GM21528 (cell line): ENCODE data around the gene GOLGA8B.
"Not testable (repeated sequence)": the region's sequence is repeated elsewhere in the genome, so short reads cannot be mapped to it uniquely, and the experiment has no call there.

Source experiments
- ATAC-seq: cut with Tn5 transposase; IDR thresholded peaks from one replicate; pipeline ENCODE4 v1.9.1; 2021; ENCODE audit warnings: mild to moderate bottlenecking, moderate library complexity; ENCODE audit not compliant: unreplicated experiment, low FRiP score

Gene GOLGA8B

DNA sequence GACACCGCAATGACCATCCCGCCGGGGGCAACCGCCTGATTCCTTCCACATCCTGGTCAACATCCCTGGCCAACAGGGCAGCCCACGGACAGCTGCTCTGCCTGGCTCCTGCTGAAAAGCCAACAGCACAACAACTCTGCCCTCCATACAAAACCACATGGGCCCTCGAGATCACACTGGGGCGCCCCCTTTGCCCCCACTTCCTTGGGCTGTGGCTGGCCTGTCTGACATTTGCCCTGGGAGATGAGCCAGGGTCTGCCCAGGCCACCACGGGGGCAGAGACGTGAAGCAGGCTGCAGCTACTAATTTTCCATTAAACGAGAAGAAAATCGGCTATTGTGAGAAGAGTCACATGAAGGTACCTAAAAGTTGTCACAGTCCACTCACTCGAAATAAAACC lies 16.3 kb downstream of the GOLGA8B start:
- ATAC-seq, result not testable (repeated sequence)

DNA sequence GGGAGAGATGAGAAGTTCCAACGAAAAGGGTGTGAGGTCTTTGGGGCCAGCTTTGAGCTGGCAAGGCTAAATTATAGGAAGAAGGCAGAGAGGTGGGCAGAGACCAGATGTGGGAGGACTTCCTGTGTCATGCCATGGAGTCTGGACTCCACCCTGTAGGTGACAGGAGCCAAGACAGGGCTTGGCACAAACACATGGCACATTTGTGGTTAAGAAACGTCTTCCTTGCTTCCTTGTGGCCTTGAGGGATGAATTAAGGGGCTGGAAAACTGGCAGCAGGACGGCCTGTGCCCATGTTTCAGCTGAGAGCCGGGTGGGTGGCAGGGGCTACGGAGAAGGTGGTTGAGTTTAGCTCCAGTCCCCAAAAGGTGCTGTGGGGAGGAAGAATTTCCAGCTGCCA lies 18.7 kb downstream of the GOLGA8B start:
- ATAC-seq, result not testable (repeated sequence)

DNA sequence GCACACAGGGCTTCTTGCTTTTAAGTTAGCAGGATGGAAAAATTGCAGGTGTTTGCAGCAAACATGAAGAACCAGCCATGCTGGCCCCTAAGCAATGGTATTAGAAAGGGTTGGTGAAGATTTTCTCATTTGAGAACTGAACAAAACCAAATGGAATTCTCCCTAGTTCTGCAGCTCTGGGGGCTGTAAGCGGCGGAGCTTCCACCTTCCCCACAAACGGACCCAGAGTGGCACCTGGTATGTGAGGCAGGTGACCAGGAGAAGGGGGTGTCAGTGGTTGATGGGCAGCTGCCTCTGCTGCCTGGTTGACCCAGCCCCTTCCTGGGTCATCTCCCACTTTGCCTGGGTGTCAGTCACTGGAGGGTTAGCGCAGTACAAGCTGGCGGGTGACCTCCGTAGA lies 22.6 kb downstream of the GOLGA8B start:
- not testable (repeated sequence) for ATAC-seq

DNA sequence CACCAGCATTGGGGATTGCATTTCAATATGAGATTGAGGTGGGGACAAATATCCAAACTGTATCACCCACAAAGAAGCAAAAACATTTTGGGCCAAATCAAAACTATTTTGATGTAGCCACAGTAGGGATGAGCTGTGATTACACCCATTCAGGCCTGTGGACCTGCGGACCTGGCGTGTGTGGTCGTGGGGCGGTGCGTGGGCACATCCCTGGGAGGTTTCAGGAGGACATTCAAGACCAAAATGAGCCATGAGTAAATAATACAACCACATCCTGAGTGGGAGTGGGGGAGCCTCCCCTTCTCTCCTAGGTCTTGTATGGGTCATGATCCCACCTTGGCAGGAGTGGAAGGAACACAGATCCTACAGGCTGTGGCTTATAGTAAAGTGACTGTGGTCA lies 23.7 kb downstream of the GOLGA8B start:
- ATAC-seq, result not testable (repeated sequence)

DNA sequence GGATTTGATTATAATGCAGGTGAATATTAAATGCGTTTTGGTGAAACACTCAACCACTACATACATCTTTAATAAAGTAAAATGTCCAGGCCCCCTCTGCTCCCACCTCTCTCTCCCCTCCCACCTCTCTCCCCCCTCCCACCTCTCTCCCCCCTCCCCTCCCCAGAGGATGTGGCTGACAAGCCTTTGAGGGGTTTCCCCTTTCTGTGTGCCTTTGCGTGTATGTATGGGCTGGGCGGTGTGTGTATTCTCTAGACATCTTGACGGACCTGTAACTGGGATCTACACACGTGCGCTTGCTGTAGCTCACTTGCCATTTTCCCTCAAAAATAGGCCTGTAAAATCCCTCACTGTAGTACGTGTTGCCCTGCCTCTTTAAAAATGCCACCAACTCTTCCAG lies 28.3 kb downstream of the GOLGA8B start:
- not testable (repeated sequence) for ATAC-seq

DNA sequence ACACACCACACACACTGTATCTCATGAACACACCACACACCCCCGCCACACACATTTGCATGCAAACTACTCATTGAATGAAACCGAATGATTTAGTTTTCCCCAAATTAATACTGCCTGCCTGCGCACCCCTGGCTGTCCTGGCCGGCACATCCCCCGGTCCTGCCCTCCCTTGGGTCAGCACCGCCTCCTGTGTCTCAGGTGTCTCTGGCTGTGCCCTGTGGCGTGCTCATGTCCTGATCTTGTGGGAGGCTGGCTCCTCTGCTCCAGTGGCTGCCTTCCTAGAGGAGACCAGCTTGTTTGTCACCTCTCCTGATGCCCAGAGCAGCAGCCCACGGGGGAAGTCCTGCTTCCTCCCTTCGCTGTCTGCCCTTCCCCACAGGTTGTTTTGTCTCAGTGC lies 28.7 kb downstream of the GOLGA8B start:
- not testable (repeated sequence) for ATAC-seq

DNA sequence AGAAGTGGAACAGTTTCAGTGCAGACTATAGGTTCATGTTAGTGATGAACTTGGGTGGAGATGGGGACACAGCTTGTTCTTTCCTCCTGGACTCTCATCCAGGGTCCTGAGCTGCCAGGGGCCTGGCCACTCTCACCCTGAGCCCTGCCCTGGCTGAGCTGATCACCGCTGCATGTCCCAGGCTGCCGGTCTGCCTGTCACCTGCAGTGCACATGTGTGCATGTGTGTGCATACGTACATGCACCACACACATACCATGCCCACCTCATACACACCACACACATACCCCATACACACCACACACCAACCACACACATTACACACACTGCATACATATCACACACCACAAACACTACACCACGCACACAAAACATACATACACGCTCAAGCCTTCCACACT lies 29.3 kb downstream of the GOLGA8B start:
- not testable (repeated sequence) for ATAC-seq

DNA sequence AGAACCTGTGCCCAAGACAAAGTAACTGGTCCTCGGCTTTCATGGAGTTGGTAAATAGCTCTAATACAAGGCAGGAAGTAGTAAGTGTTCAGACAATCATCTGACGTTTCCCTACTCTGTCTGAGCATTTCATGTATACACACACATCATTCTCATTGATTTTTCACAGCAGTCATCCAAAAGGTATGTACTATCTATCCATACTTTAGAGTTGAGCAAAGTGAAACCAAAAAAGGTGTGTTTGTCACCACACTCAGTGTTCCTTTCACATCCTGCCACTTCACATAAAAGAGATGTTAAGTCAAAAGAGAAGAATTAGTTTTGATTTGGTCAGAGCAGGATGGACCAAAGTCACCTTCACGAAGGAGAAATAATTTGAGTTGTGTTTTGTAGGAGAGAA lies 33.3 kb downstream of the GOLGA8B start:
- not testable (repeated sequence) for ATAC-seq

DNA sequence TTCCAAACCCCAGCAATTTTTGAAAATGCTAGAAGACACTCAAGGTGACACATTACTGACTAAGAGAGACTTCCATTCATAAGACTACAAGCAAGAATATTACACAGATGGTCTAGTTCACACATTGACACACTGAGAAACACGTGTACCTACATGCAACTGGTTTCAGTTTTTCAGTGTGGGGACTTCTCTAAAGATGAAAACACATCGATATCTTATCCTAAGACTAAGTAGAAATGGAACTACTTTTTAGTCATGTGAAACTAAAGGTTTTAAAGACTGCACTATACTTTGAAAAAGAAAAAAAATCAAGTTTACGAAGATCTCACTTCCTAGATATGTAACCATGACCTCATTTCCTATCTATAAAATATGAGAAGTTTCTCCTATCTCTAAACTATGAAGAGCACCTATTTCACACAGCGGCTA lies 34.1 kb downstream of the GOLGA8B start:
- ATAC-seq, result peak; percentile 62

DNA sequence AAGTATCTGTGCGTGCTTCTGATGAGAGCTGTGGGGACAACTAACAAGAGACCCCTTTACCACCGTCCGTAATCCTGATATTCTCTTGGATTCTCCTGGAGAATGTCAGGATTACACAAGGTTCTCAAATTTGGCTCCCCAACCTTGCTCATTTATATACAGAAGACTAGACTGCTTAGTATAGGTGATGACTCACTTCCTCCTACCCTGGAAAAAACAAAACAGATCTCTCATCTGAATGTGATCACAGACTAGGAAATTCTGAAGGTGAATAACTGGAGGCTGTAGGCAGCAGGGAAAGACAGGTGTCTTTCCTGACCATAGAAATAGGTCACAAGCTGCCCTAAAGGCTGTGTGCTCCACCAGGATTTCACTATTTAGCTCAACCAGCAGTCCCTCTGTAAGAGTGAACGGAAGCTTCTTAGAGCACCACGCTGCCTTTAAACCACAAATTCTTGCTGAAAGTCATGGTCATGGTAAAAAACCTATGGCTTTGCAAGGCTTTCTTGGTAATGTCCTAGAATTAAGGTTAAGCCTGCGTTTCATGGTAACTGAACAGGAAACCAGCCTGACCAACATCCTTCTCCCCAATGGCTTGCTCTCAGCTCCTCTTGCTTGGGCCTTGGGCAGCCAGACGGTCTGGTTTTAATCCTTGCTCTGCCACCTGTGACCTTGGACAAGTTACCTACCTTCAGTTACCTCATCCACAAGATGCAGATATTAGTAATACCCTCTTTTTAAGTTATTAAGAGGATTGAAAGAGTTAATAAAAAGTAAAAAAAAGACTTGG lies 39.4 kb downstream of the GOLGA8B start:
- ATAC-seq, result not testable (repeated sequence)

DNA sequence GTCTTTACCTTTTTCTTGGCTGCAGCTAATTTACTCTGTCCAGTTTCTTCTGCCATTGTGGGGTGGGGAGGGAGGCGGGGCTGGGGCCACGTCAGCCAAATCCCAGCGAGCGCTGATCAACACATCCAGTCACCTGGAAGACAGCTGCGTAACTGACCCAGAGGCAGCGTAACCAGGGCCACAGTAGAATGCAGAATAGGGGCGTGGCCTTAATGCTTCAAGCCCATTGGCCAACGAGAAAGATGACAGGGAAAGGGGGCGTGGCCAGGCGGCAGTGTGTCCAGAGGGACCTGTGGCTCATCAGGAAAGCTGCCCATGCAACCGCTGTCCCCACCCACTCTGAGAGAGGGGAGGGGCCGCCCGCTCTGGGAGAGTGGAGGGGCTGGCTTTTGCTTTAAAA lies 47.6 kb downstream of the GOLGA8B start:
- ATAC-seq, result not testable (repeated sequence)
